DND-41 (cell line): ENCODE results near the gene HIBCH.

ENCODE experiments used
- CTCF ChIP-seq: IDR thresholded peaks from 2 replicates; pipeline ENCODE4 v1.5.1; 2012; ENCODE audit warnings: borderline replicate concordance, low read length, moderate library complexity, mild to moderate bottlenecking; ENCODE audit not compliant: poor library complexity, severe bottlenecking; ENCODE audit errors: extremely low read depth
- EZH2 ChIP-seq: IDR thresholded peaks from 3 replicates; pipeline ENCODE4 v1.6.1; 2012; ENCODE audit warnings: borderline replicate concordance, low read depth, mild to moderate bottlenecking, moderate library complexity, low read length, inconsistent platforms; ENCODE audit not compliant: severe bottlenecking

GRCh38 chr2:190335225-190335559, 15.6 kb upstream of the HIBCH start:
- TF ChIP-seq CTCF (no peak), EZH2 (no peak)
